Mesothelial cell of epicardium (in vitro differentiated cells): Measurements from ENCODE around the gene OOSP4A. TPM values are rescaled to one million over a fixed set of nuclear protein-coding genes. Genes with fewer than 3 reads are reported as not detected.

ENCODE experiments used
- total RNA-seq: library from RNA; stranded (reverse); gene quantifications from 3 replicates; pipeline ENCODE4 v1.2.1, GENCODE V29; 2021

OOSP4A gene
- total RNA-seq, 1 donor from 2014 or later = not detected

Other genes with a start within 250 kb of the OOSP4A start
- 19.0 to 24.2 TPM (median 21.1 TPM) in 3 replicates for gene STX3, start 208.7 kb upstream of the OOSP4A start, total RNA-seq
- 34.3 to 42.3 TPM (median 37.2 TPM) in 3 replicates for gene MRPL16, start 153.3 kb upstream of the OOSP4A start, total RNA-seq
- not detected in 3 replicates for gene CBLIF, start 118.5 kb upstream of the OOSP4A start, total RNA-seq
- not detected in 3 replicates for gene TCN1, start 97.5 kb upstream of the OOSP4A start, total RNA-seq
- not detected in 3 replicates for gene OOSP3, start 85.3 kb upstream of the OOSP4A start, total RNA-seq
- not detected in 3 replicates for gene OOSP1, start 25.6 kb upstream of the OOSP4A start, total RNA-seq
- gene OOSP4B, start 53.1 kb downstream of the OOSP4A start, total RNA-seq = not detected in 3 replicates
- not detected in 3 replicates for gene OOSP2, start 76.4 kb downstream of the OOSP4A start, total RNA-seq
- gene MS4A3, start 92.6 kb downstream of the OOSP4A start, total RNA-seq = not detected in 3 replicates
- not detected in 3 replicates for gene MS4A2, start 124.6 kb downstream of the OOSP4A start, total RNA-seq
- not detected in 3 replicates for gene MS4A6A, start 219.1 kb downstream of the OOSP4A start, total RNA-seq